HG02885 (cell line): Measurements from ENCODE around the gene PTCD3.

ENCODE experiments used
- ATAC-seq: cut with Tn5 transposase; IDR thresholded peaks from one replicate; pipeline ENCODE4 v1.9.1; 2021; ENCODE audit warnings: mild to moderate bottlenecking; ENCODE audit not compliant: unreplicated experiment, poor library complexity

PTCD3 gene

GRCh38 chr2:86140969-86141392 lies 34.9 kb downstream of the PTCD3 start:
- no peak for ATAC-seq

- no peak for ATAC-seq
These were observed 36.6 kb downstream of the PTCD3 start for GRCh38 chr2:86142436-86143257.

GRCh38 chr2:86143307-86143706 lies 37.3 kb downstream of the PTCD3 start:
- ATAC-seq, result no peak

- ATAC-seq, result no peak
These were observed 38.1 kb downstream of the PTCD3 start for GRCh38 chr2:86143926-86144685.

- ATAC-seq, result no peak
These were observed 41.8 kb downstream of the PTCD3 start for GRCh38 chr2:86147793-86148192.

GRCh38 chr2:86150502-86150901 lies 44.5 kb downstream of the PTCD3 start:
- ATAC-seq, result no peak

GRCh38 chr2:86157009-86157556 lies 51.0 kb downstream of the PTCD3 start:
- ATAC-seq, result no peak

- no peak for ATAC-seq
These were observed 52.3 kb downstream of the PTCD3 start for GRCh38 chr2:86158286-86158685.

GRCh38 chr2:86160156-86160952 lies 54.3 kb downstream of the PTCD3 start:
- no peak for ATAC-seq

- no peak for ATAC-seq
These were observed 64.4 kb downstream of the PTCD3 start for GRCh38 chr2:86170449-86170848.

- ATAC-seq, result no peak
These were observed 65.3 kb downstream of the PTCD3 start for GRCh38 chr2:86171295-86171694.

GRCh38 chr2:86172610-86173009 lies 66.6 kb downstream of the PTCD3 start:
- no peak for ATAC-seq

- ATAC-seq, result peak; percentile 48
These were observed 68.4 kb downstream of the PTCD3 start for GRCh38 chr2:86174445-86174844.

- no peak for ATAC-seq
These were observed 69.8 kb downstream of the PTCD3 start for GRCh38 chr2:86175828-86176227.

- ATAC-seq, result no peak
These were observed 70.6 kb downstream of the PTCD3 start for GRCh38 chr2:86176597-86176996.

GRCh38 chr2:86185517-86186212 lies 79.6 kb downstream of the PTCD3 start:
- ATAC-seq, result no peak

- no peak for ATAC-seq
These were observed 80.4 kb downstream of the PTCD3 start for GRCh38 chr2:86186431-86186830.

GRCh38 chr2:86189782-86190416 lies 83.9 kb downstream of the PTCD3 start:
- ATAC-seq, result no peak
